Mucosa of stomach (tissue), 1 donor: Measurements from ENCODE around the gene CPM.
"Not testable (repeated sequence)": the region's sequence is repeated elsewhere in the genome, so short reads cannot be mapped to it uniquely, and the experiment has no call there.

Experiments
- H3K27me3 ChIP-seq: one replicate; pipeline ENCODE4 v1.7.0; 2013; ENCODE audit warnings: mild to moderate bottlenecking, low read length; ENCODE audit not compliant: control insufficient read depth, insufficient read depth
- H3K36me3 ChIP-seq: one replicate; pipeline ENCODE4 v1.7.0; 2013; ENCODE audit warnings: low read length; ENCODE audit not compliant: control insufficient read depth, insufficient read depth
- H3K4me1 ChIP-seq: one replicate; pipeline ENCODE4 v1.7.0; 2013; ENCODE audit warnings: mild to moderate bottlenecking, low read length; ENCODE audit not compliant: control insufficient read depth, insufficient read depth
- H3K4me3 ChIP-seq: one replicate; pipeline ENCODE4 v1.7.0; 2013; ENCODE audit warnings: low read length
- H3K9ac ChIP-seq: one replicate; pipeline ENCODE4 v1.7.0; 2013; ENCODE audit warnings: mild to moderate bottlenecking, low read length, moderate library complexity
- H3K9me3 ChIP-seq: one replicate; pipeline ENCODE4 v1.7.0; 2013; ENCODE audit warnings: mild to moderate bottlenecking, low read length, moderate library complexity; ENCODE audit not compliant: control insufficient read depth
- donor health status: Pancreatic carcinoma.

Gene CPM

GRCh38 chr12:68853396-68854077 lies 79.4 kb downstream of the CPM start:
- Histone ChIP-seq H3K27me3 (no peaks in the 10 kb centered on the region), H3K9me3 (no peaks in the 10 kb centered on the region), H3K9ac (no peak overlapping the region), H3K36me3 (no peaks in the 10 kb centered on the region), H3K4me3 (no peak overlapping the region), H3K4me1 (no peaks in the 10 kb centered on the region)

GRCh38 chr12:68851592-68852306 lies 81.2 kb downstream of the CPM start:
- Histone ChIP-seq H3K9ac (no peak overlapping the region), H3K27me3 (no peaks in the 10 kb centered on the region), H3K4me3 (no peak overlapping the region), H3K9me3 (no peaks in the 10 kb centered on the region), H3K36me3 (no peaks in the 10 kb centered on the region), H3K4me1 (no peaks in the 10 kb centered on the region)

GRCh38 chr12:68850390-68850789 lies 82.6 kb downstream of the CPM start:
- H3K27me3 ChIP-seq: no peaks in the 10 kb centered on the region
- H3K4me1 ChIP-seq: no peaks in the 10 kb centered on the region
- no peak overlapping the region for H3K9ac ChIP-seq
- H3K36me3 ChIP-seq: no peaks in the 10 kb centered on the region
- no peaks in the 10 kb centered on the region for H3K9me3 ChIP-seq
- H3K4me3 ChIP-seq: no peak overlapping the region

GRCh38 chr12:68846811-68847210 lies 86.2 kb downstream of the CPM start:
- Histone ChIP-seq H3K4me3 (no peak overlapping the region), H3K4me1 (no peaks in the 10 kb centered on the region), H3K9me3 (no peaks in the 10 kb centered on the region), H3K9ac (no peak overlapping the region), H3K36me3 (no peaks in the 10 kb centered on the region), H3K27me3 (no peaks in the 10 kb centered on the region)

GRCh38 chr12:68844788-68845695 lies 87.9 kb downstream of the CPM start:
- Histone ChIP-seq H3K9me3 (no peaks in the 10 kb centered on the region), H3K27me3 (no peaks in the 10 kb centered on the region), H3K4me3 (no peak overlapping the region), H3K9ac (no peak overlapping the region), H3K4me1 (no peaks in the 10 kb centered on the region), H3K36me3 (no peaks in the 10 kb centered on the region)

- Histone ChIP-seq H3K27me3 (no peaks in the 10 kb centered on the region), H3K4me1 (no peaks in the 10 kb centered on the region), H3K9me3 (no peaks in the 10 kb centered on the region), H3K4me3 (no peak overlapping the region), H3K36me3 (no peaks in the 10 kb centered on the region), H3K9ac (no peak overlapping the region)
Observed at GRCh38 chr12:68844318-68844745, 88.6 kb downstream of the CPM start.

- no peak overlapping the region for H3K9ac ChIP-seq
- H3K4me3 ChIP-seq: no peak overlapping the region
- no peaks in the 10 kb centered on the region for H3K4me1 ChIP-seq
- no peaks in the 10 kb centered on the region for H3K9me3 ChIP-seq
- no peaks in the 10 kb centered on the region for H3K36me3 ChIP-seq
- no peaks in the 10 kb centered on the region for H3K27me3 ChIP-seq
Observed at GRCh38 chr12:68842784-68843567, 90.0 kb downstream of the CPM start.

- Histone ChIP-seq H3K9ac (no peak overlapping the region), H3K27me3 (no peaks in the 10 kb centered on the region), H3K9me3 (no peaks in the 10 kb centered on the region), H3K36me3 (no peaks in the 10 kb centered on the region), H3K4me1 (no peaks in the 10 kb centered on the region), H3K4me3 (no peak overlapping the region)
Observed at GRCh38 chr12:68842123-68842522, 90.8 kb downstream of the CPM start.

- H3K9me3 ChIP-seq: no peaks in the 10 kb centered on the region
- no peak overlapping the region for H3K9ac ChIP-seq
- no peaks in the 10 kb centered on the region for H3K4me1 ChIP-seq
- no peaks in the 10 kb centered on the region for H3K27me3 ChIP-seq
- H3K4me3 ChIP-seq: no peak overlapping the region
- H3K36me3 ChIP-seq: no peaks in the 10 kb centered on the region
Observed at GRCh38 chr12:68841717-68842116, 91.3 kb downstream of the CPM start.

- H3K4me1 ChIP-seq, H3K36me3 ChIP-seq, H3K9me3 ChIP-seq, H3K9ac ChIP-seq, H3K4me3 ChIP-seq, H3K27me3 ChIP-seq: not testable (repeated sequence)
Observed at GRCh38 chr12:68841175-68841574, 91.8 kb downstream of the CPM start.

- H3K4me1 ChIP-seq: no peaks in the 10 kb centered on the region
- H3K27me3 ChIP-seq: no peaks in the 10 kb centered on the region
- no peaks in the 10 kb centered on the region for H3K9me3 ChIP-seq
- no peaks in the 10 kb centered on the region for H3K36me3 ChIP-seq
- H3K9ac ChIP-seq: no peak overlapping the region
- H3K4me3 ChIP-seq: no peak overlapping the region
Observed at GRCh38 chr12:68839183-68840147, 93.5 kb downstream of the CPM start.
